Heart right ventricle (tissue), 16 donors: ENCODE measurements around the gene ZNF790. TPM values are rescaled to one million over a fixed set of nuclear protein-coding genes. Genes with fewer than 3 reads are reported as not detected.

Experiments
- ATAC-seq, 8 donors: fragments of 200-7000 bp; cut with Tn5 transposase; one replicate each; pipeline ENCODE4 v1.9.1; 2020; ENCODE audit warnings: mild to moderate bottlenecking in 8 of 8, moderate library complexity in 8 of 8, moderate number of reproducible peaks in 1 of 8
- DNase-seq, 2 donors: peaks; one replicate each; pipeline ENCODE4 v3.0.0-alpha.2; 2020
- H3K27ac ChIP-seq, 10 donors: fragments of 200-600 bp; sonication (generic) in 2 of 10; one replicate each; pipeline versions ENCODE4 v1.5.0 to v1.8.0; 2020 to 2022; ENCODE audit warnings: mild to moderate bottlenecking in 3 of 10
- H3K27me3 ChIP-seq, 7 donors: fragments of 200-600 bp; one replicate each; pipeline ENCODE4 v1.8.0; 2021 to 2022; ENCODE audit warnings: mild to moderate bottlenecking in 2 of 7
- H3K36me3 ChIP-seq, 9 donors: fragments of 200-600 bp; sonication (generic) in 1 of 9; one replicate each; pipeline versions ENCODE4 v1.5.0 to v1.8.0; 2020 to 2022; ENCODE audit warnings: mild to moderate bottlenecking in 2 of 9
- H3K4me1 ChIP-seq, 9 donors: fragments of 200-600 bp; sonication (generic) in 1 of 9; one replicate each; pipeline versions ENCODE4 v1.5.0 to v1.8.0; 2020 to 2022; ENCODE audit warnings: mild to moderate bottlenecking in 4 of 9
- H3K4me3 ChIP-seq, 10 donors: fragments of 200-600 bp; sonication (generic) in 2 of 10; one replicate each; pipeline versions ENCODE4 v1.5.0 to v1.8.0; 2020 to 2022; ENCODE audit warnings: mild to moderate bottlenecking in 7 of 10, moderate library complexity in 2 of 10
- H3K9me3 ChIP-seq, 11 donors: fragments of 200-600 bp in 10 of 11; sonication (generic) in 2 of 11; one replicate each; pipeline versions ENCODE4 v1.5.0 to v1.8.0; 2013 to 2022; ENCODE audit warnings: mild to moderate bottlenecking in 2 of 11, control low read depth in 1 of 11, moderate library complexity in 1 of 11
- CTCF ChIP-seq, 9 donors: fragments of 200-600 bp; sonication (generic) in 2 of 9; IDR thresholded peaks; one replicate each; pipeline versions ENCODE4 v1.5.0 to v1.8.0; 2021 to 2022; ENCODE audit warnings: antibody characterized with exemption in 9 of 9, mild to moderate bottlenecking in 5 of 9, moderate library complexity in 1 of 9
- WGBS, 2 donors: extraction: QIAGEN DNeasy Blood & Tissue Kit; methylation state at CpG; one replicate each; pipeline ENCODE4 v1.1.7; 2013; ENCODE audit warnings: inconsistent platforms in 1 of 2; 5-methylcytosine and 5-hydroxymethylcytosine counted together
- intact Hi-C, 10 donors: fragments of 100-400 bp; cut with DNase I; formaldehyde crosslinking; loops; one replicate each; pipeline versions ENCODE4 v1.11.1 to v1.14.2; 2022
- polyA plus RNA-seq, 2 donors: library from polyadenylated mRNA; stranded (reverse); fragments of 200-250 nt; gene quantifications; one replicate each; pipeline ENCODE4 v1.2.3, GENCODE V29; 2013
- total RNA-seq, 10 donors: library from RNA; stranded (reverse); fragmentation: NEBNext Ultra II Directional in 3 of 10; extraction: Animal tissue kit (Norgen Biotek cat#: 25700) in 3 of 10; gene quantifications; one replicate each; pipeline versions ENCODE4 v1.2.1 to v1.2.4, GENCODE V29; 2021 to 2023
- donor health status: Arrhythmogenic right ventricular cardiomyopathy.
- donor health status: ischemic (EF 13 %, LVEDD 7.1; RV severe dilation, severe dysfunction).
- donor health status: healthy with polysubstance abuse.
- donor health status: DM: no; HTN: yes; CAD: no.
- donor health status: DM: no; HTN: no; CAD: no.
- donor health status: ischemic (EF 25% LVEDD 6.9; RV normal size, moderate dysfunction).
- donor health status: ischemic (EF 25% LVEDD 5.7; RV mildly dilated, moderate dysfunction).
- donor health status: healthy.
- donor health status: DM: yes; HTN: yes; CAD: no.
- donor health status: Ischemic cardiomyopathy.
- donor health status: ischemic (EF 35%, LVEDD 5.7; RV mildly dilated, moderate dysfunction).
- donor health status: nonischemic (EF 11% LVEDD 7.7; RV severe dilation, severe dysfunction).
- donor health status: DM: yes; HTN: yes; CAD: no.
- donor health status: PGD.
- donor health status: ischemic (EF 29% LVEDD 5.4; RV normal size, mild dysfunction).
- donor health status: nonischemic (EF 23%, LVEDD 6.1; RV moderate dilation, normal function).

ZNF790 gene
- total and polyA plus RNA-seq, 12 donors, result 2.3 to 11.8 (median 8.5) TPM

GRCh38 chr19:36850559-36851442, 12.6 kb upstream of the ZNF790 start, which contains the start of gene ZNF345:
ZNF345 (plus strand) TSS chr19:36850876; CDS start chr19:36876831, 25,955 bp downstream.
- no peaks in the 10 kb centered on the region for H3K27me3 ChIP-seq
- peaks cover 0 to 47% (median 16%) of the 10 kb centered on the region in 9 donors for H3K36me3 ChIP-seq
- ATAC-seq (peak; percentile 96 to 98 (median 97)), DNase-seq (peak; percentile 86 to 94)
- no peak for TF ChIP-seq CTCF (IDR thresholded peaks at IDR 0.05)
- peak within 1 kb of the TSS; percentile 32 to 96 (median 92) for H3K27ac ChIP-seq
- H3K4me1 ChIP-seq, result peaks cover 0 to 38% (median 17%) of the 10 kb centered on the region in 9 donors
- peak within 1 kb of the TSS; percentile 46 to 92 (median 76) for H3K4me3 ChIP-seq
- 0 to 1% methylated on average over 43 of the region's 43 CpGs for WGBS, 2 donors
- H3K9me3 ChIP-seq, result peaks cover 0 to 58% (median 0%) of the 10 kb centered on the region in 11 donors
- intact Hi-C loops, result loop anchor here in 5 of 10 donors (1.0 to 5.0 kb wide), 6 partner anchors 12 to 944 kb away; partner anchors contain the start of genes ZNF790 (in 3 of the 5), ZNF568 (in 2 of the 5), ZNF829 (in 2 of the 5) and TYROBP (in 1 of the 5)

DNA sequence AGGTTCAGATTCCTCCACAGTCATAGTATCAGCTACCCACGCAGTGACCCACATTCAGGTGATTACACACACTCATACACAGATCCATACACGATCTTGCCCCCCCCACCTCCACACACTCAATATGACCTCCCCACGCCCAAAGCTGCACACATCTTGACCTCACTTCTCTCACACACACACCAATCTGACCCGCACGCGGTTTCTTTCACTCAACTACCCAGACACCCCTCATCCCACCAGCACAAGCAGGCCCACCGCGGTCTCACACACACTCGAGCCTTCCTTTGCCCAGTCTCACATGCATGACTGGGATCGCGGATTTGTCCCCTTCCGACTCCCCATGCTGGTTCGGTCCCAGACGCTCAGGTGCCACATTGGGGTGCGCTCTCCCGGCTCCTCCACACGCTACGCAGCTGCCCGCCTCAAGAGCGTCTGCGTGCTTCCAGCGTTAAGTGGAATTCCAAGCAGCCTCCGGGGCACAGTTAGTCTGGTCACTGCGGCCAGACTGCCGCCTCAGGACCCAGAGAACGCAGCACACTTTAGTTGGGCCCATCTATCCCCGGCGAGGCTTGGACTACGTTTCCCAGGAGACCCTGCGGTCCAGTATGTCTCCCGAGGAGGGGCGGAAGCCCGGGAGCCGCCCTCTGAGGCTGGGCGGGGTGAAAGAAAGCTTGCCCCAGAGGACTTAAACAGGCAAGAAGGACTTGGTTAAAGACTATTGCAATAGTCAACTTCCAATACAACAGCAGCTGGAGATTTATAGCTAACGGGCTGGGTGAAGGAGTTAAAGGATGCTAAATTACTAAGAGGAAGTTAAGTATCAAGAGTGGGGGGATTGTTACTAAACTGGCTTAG, 11.7 kb upstream of the ZNF790 start:
- intact Hi-C loops, result loop anchor here in 5 of 10 donors (1.0 to 5.0 kb wide), 6 partner anchors 12 to 943 kb away; partner anchors contain the start of genes ZNF790 (in 3 of the 5), ZNF568 (in 2 of the 5), ZNF829 (in 2 of the 5) and TYROBP (in 1 of the 5)
- WGBS, 2 donors, result 0% methylated on average over 36 of the region's 36 CpGs

DNA sequence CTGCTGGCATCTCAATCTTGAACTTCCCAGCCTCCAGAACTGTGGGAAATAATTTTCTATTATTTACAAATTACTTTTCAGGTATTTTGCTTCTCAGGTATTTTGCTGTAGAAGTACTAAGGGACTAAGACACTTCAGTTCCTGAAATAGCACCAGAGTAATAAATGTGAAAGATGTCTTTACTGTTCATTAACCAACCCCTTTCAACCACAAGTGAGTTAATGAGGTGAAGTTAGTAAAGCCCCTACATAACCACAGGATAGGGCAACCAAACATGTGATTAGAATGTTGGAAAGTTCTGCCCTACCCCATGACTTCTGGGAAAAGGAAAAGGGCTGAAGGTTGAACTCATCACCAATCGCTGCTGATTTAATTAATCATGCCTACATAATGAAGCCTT, 9.8 kb upstream of the ZNF790 start:
- peaks cover 0 to 35% (median 0%) of the 10 kb centered on the region in 9 donors for H3K36me3 ChIP-seq
- H3K27me3 ChIP-seq, result no peaks in the 10 kb centered on the region
- TF ChIP-seq CTCF (IDR thresholded peaks at IDR 0.05), result no peak
- peak overlapping the region in 4 of 10 donors; percentile 89 to 94 (median 92) for H3K27ac ChIP-seq
- H3K4me1 ChIP-seq, result peaks cover 0 to 38% (median 17%) of the 10 kb centered on the region in 9 donors
- DNase-seq (no peak), ATAC-seq (no peak)
- no peak overlapping the region for H3K4me3 ChIP-seq
- 92 to 93% methylated on average over 1 of the region's 1 CpG for WGBS, 2 donors
- intact Hi-C loops, result no loop called here
- H3K9me3 ChIP-seq, result peaks cover 0 to 59% (median 0%) of the 10 kb centered on the region in 11 donors

More for the DNA sequence above, 11.7 kb upstream of the ZNF790 start:
- Histone ChIP-seq H3K9me3 (peaks cover 0 to 58% (median 0%) of the 10 kb centered on the region in 11 donors), H3K4me3 (peak overlapping the region; percentile 46 to 92 (median 76)), H3K27me3 (no peaks in the 10 kb centered on the region), H3K4me1 (peaks cover 0 to 38% (median 17%) of the 10 kb centered on the region in 9 donors), H3K27ac (peak overlapping the region; percentile 32 to 96 (median 92)), H3K36me3 (peaks cover 0 to 38% (median 12%) of the 10 kb centered on the region in 9 donors)
- ATAC-seq (peak; percentile 97 to 99 (median 98)), DNase-seq (peak; percentile 90 to 94)
- no peak for TF ChIP-seq CTCF (IDR thresholded peaks at IDR 0.05)
